Endodermal cell (in vitro differentiated cells): ENCODE results near the gene EEA1. TPM values are rescaled to one million over a fixed set of nuclear protein-coding genes. Genes with fewer than 3 reads are reported as not detected.

Experiments
- DNase-seq: peaks from one replicate; pipeline ENCODE4 v3.0.0-alpha.2; 2017
- H3K27ac ChIP-seq: 2 replicates; pipeline ENCODE4 v1.5.1; 2013; ENCODE audit warnings: mild to moderate bottlenecking, low read depth, low read length, moderate library complexity
- H3K27me3 ChIP-seq: 2 replicates; pipeline ENCODE4 v1.6.1; 2013; ENCODE audit warnings: mild to moderate bottlenecking, low read length, moderate library complexity; ENCODE audit not compliant: insufficient read depth, control insufficient read depth, poor library complexity, severe bottlenecking
- H3K36me3 ChIP-seq: 2 replicates; pipeline ENCODE4 v1.7.0; 2013; ENCODE audit warnings: mild to moderate bottlenecking, low read length, moderate library complexity; ENCODE audit not compliant: control insufficient read depth, insufficient read depth
- H3K4me1 ChIP-seq: one replicate; pipeline ENCODE4 v1.7.0; 2013; ENCODE audit warnings: low read length; ENCODE audit not compliant: control insufficient read depth, insufficient read depth
- H3K4me3 ChIP-seq: 2 replicates; pipeline ENCODE4 v1.5.1; 2013; ENCODE audit warnings: mild to moderate bottlenecking, low read length, moderate library complexity
- H3K9ac ChIP-seq: 2 replicates; pipeline ENCODE4 v1.6.1; 2013; ENCODE audit warnings: mild to moderate bottlenecking, low read length, moderate library complexity; ENCODE audit not compliant: poor library complexity, severe bottlenecking; ENCODE audit errors: extremely low read depth
- H3K9me3 ChIP-seq: 2 replicates; pipeline ENCODE4 v1.6.1; 2013; ENCODE audit warnings: mild to moderate bottlenecking, low read length, moderate library complexity; ENCODE audit not compliant: control insufficient read depth
- H3K27ac Mint-ChIP-seq: 2 replicates; pipeline ENCODE4 v1.8.0; 2020; ENCODE audit warnings: mixed read lengths
- H3K27me3 Mint-ChIP-seq: 2 replicates; pipeline ENCODE4 v1.8.0; 2021; ENCODE audit warnings: mild to moderate bottlenecking, mixed read lengths; ENCODE audit not compliant: insufficient read depth
- H3K36me3 Mint-ChIP-seq: 2 replicates; pipeline ENCODE4 v1.8.0; 2020; ENCODE audit warnings: low read depth, mixed read lengths
- H3K4me1 Mint-ChIP-seq: 2 replicates; pipeline ENCODE4 v1.8.0; 2020; ENCODE audit warnings: mixed read lengths
- H3K4me3 Mint-ChIP-seq: 2 replicates; pipeline ENCODE4 v1.8.0; 2020; ENCODE audit warnings: mild to moderate bottlenecking, moderate library complexity, mixed read lengths
- H3K9me3 Mint-ChIP-seq: 2 replicates; pipeline ENCODE4 v1.8.0; 2020; ENCODE audit warnings: mild to moderate bottlenecking, mixed read lengths
- WGBS, 2 experiments: methylation state at CpG; one replicate each; pipeline versions ENCODE4 v1.1.5 to v1.1.7; 2013; ENCODE audit warnings: missing lambda C conversion rate in 2 of 2, mixed read lengths in 1 of 2; ENCODE audit not compliant: insufficient coverage in 1 of 2, insufficient read length in 1 of 2; 5-methylcytosine and 5-hydroxymethylcytosine counted together
- total RNA-seq, 2 donors: library from RNA; stranded (reverse); fragmentation: NEBNext Ultra II Directional in 1 of 2; extraction: Animal tissue kit (Norgen Biotek cat#: 25700) in 1 of 2; gene quantifications; 2 replicates in 1 of 2; 3 replicates in 1 of 2; pipeline ENCODE4 v1.2.1, GENCODE V29; 2021
- TF ChIP-seq, protein P1 (sequence below): fragments of 200-600 bp; sonication (generic); conservative IDR thresholded peaks from 2 replicates; pipeline ENCODE4 v1.5.0; 2021; ENCODE audit warnings: antibody characterized with exemption, mild to moderate bottlenecking

The EEA1 gene
- total RNA-seq, 2 donors from 2014 or later: 28.2 to 32.5 TPM

DNA sequence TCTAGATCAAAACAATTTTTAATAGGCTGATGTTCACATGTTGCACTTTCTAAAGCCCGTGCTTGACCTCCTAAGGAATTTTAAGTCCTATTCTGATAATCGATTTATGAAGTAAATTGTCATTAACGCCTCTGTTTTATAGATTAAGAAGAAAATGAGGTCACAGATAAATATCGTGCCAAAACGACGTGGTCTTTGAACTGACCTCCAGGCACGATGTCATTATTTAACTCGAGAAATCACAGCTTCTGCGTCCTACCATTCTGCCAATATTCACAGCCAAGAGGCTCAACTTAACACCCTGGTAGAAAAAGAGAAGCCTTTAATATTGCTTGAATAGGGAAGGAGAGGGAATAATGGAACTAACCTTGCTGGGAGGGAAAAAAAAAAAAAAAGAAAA lies 888 bp upstream of the EEA1 start:
- Mint-ChIP-seq H3K9me3 (no peaks in the 10 kb centered on the region), H3K36me3 (no peaks in the 10 kb centered on the region), H3K4me3 (peak overlapping the region; percentile 74), H3K27ac (peak overlapping the region; percentile 95), H3K27me3 (no peaks in the 10 kb centered on the region), H3K4me1 (peaks cover 34% of the 10 kb centered on the region)
- H3K9ac ChIP-seq: peak overlapping the region; percentile 82
- 30 to 32% methylated on average over 3 to 9 of the region's 9 CpGs for WGBS, 2 experiments
- DNase-seq: no peak
- H3K36me3 ChIP-seq: no peaks in the 10 kb centered on the region
- H3K9me3 ChIP-seq: no peaks in the 10 kb centered on the region
- H3K4me1 ChIP-seq: peaks cover 3% of the 10 kb centered on the region
- H3K4me3 ChIP-seq: peak overlapping the region; percentile 91
- H3K27me3 ChIP-seq: no peaks in the 10 kb centered on the region
- H3K27ac ChIP-seq: peak overlapping the region; percentile 85
- TF ChIP-seq, protein P1, sequence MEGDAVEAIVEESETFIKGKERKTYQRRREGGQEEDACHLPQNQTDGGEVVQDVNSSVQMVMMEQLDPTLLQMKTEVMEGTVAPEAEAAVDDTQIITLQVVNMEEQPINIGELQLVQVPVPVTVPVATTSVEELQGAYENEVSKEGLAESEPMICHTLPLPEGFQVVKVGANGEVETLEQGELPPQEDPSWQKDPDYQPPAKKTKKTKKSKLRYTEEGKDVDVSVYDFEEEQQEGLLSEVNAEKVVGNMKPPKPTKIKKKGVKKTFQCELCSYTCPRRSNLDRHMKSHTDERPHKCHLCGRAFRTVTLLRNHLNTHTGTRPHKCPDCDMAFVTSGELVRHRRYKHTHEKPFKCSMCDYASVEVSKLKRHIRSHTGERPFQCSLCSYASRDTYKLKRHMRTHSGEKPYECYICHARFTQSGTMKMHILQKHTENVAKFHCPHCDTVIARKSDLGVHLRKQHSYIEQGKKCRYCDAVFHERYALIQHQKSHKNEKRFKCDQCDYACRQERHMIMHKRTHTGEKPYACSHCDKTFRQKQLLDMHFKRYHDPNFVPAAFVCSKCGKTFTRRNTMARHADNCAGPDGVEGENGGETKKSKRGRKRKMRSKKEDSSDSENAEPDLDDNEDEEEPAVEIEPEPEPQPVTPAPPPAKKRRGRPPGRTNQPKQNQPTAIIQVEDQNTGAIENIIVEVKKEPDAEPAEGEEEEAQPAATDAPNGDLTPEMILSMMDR: no peak

GRCh38 chr12:92928421-92928961 lies 604 bp downstream of the EEA1 start:
- Histone ChIP-seq H3K4me1 (no peaks in the 10 kb centered on the region), H3K27ac (peak overlapping the region; percentile 79), H3K27me3 (no peaks in the 10 kb centered on the region), H3K9me3 (no peaks in the 10 kb centered on the region), H3K36me3 (peaks cover 4% of the 10 kb centered on the region), H3K4me3 (peak overlapping the region; percentile 93), H3K9ac (peak overlapping the region; percentile 71)
- Mint-ChIP-seq H3K36me3 (peaks cover 2% of the 10 kb centered on the region), H3K27ac (peak overlapping the region; percentile 69), H3K4me1 (peaks cover 31% of the 10 kb centered on the region), H3K4me3 (peak overlapping the region; percentile 74), H3K27me3 (no peaks in the 10 kb centered on the region), H3K9me3 (no peaks in the 10 kb centered on the region)
- peak; percentile 73 for DNase-seq
- TF ChIP-seq, protein P1: no peak
- 0 to 1% methylated on average over 10 to 49 of the region's 49 CpGs for WGBS, 2 experiments

DNA sequence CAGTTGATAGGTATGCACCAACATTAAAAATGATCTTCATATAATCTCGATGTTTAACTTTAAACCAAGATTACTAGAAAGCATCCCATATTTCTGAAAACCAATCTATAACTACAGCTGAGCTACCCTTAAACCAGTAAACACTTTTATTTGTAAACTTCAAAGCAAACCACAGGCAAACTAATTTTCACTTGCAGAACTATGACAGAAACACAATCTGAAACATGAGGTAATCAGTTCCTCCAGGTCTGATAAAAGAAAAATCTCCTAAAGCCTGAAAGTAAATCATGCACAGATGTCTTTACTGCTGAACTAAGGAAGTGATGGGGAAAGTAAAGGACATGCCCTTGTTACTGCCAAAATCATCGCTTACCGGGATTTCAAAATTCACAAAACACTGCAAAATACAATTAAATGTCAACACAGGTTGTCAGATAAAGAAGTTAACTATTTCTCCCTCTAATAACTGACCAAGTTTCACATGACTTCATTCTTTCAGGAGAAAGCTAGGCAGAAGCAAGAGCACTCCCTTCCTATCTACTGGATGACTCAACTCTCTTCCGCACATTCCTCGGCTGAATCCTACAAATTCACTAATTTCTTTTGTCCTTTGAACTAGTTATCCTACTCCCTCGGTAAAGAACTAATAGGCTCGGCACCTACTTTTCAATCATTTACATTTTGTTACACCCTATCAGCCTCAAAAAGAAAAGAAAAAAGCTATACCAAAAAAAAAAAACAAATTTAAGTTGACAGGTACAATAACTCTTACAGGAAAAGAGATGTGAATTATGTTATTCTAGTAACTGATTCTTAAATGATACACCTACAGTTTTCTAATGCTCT lies 1.4 kb downstream of the EEA1 start:
- DNase-seq: no peak
- peak overlapping the region; percentile 74 for H3K4me3 Mint-ChIP-seq
- TF ChIP-seq, protein P1: no peak
- H3K36me3 Mint-ChIP-seq: peaks cover 5% of the 10 kb centered on the region
- H3K36me3 ChIP-seq: peaks cover 8% of the 10 kb centered on the region
- no peak overlapping the region for H3K27ac ChIP-seq
- 26 to 32% methylated on average over 5 to 7 of the region's 7 CpGs for WGBS, 2 experiments
- no peaks in the 10 kb centered on the region for H3K9me3 ChIP-seq
- H3K27me3 ChIP-seq: no peaks in the 10 kb centered on the region
- H3K27ac Mint-ChIP-seq: peak overlapping the region; percentile 75
- no peaks in the 10 kb centered on the region for H3K4me1 ChIP-seq
- H3K9me3 Mint-ChIP-seq: no peaks in the 10 kb centered on the region
- peak overlapping the region; percentile 93 for H3K4me3 ChIP-seq
- H3K9ac ChIP-seq: peak overlapping the region; percentile 71
- no peaks in the 10 kb centered on the region for H3K27me3 Mint-ChIP-seq
- peaks cover 29% of the 10 kb centered on the region for H3K4me1 Mint-ChIP-seq
